HG03108 (cell line): ENCODE results near the gene CDKAL1.

ENCODE experiments used
- ATAC-seq: cut with Tn5 transposase; IDR thresholded peaks from one replicate; pipeline ENCODE4 v1.9.1; 2021; ENCODE audit warnings: moderate library complexity; ENCODE audit not compliant: unreplicated experiment

Gene CDKAL1

DNA sequence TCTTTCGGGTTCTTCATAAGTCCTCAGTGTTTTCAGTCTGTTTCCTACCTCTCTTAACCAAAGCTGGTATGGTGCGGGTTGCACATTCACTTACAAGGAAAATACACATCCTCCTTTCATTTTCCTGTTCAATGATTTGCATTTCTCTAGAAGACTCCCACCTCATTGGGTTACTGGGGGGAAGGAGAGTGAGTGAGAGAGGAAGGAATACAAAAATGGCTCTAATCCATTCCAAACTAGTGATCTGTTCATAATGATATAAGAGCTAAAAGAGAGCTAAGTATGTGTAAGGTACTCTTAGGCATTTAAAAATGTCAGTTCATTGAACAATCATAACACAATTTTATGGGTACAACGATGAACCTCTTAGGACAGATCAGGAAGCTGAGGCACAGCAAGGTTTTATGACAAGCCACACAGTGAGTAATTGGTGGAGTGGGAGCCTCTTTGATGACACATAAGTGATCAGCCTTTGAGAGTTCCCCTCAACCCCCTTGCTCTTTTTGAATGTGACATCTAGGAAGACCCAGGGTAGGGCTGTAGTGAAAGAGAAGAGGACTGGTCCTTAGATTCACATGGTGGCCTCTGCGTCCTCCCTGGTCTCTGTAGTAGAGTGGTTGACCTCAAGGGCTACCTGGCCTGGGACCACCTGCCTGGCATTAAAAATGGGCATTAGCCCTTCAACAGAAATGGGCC is 730.9 kb downstream of the CDKAL1 start:
- no peak for ATAC-seq

DNA sequence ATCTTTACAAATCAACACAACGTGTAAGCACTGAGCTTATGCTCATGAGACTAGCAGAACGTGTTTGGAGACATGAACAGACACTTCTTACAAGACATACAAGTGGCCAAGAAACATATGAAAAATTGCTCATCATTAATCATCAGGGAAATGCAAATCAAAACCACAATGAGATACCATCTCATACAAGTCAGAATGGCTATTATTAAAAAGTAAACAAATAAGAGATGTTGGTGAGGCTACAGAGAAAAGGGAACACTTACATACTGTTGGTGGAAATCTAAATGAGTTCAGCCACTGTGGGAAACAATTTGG is 731.4 kb downstream of the CDKAL1 start:
- no peak for ATAC-seq

DNA sequence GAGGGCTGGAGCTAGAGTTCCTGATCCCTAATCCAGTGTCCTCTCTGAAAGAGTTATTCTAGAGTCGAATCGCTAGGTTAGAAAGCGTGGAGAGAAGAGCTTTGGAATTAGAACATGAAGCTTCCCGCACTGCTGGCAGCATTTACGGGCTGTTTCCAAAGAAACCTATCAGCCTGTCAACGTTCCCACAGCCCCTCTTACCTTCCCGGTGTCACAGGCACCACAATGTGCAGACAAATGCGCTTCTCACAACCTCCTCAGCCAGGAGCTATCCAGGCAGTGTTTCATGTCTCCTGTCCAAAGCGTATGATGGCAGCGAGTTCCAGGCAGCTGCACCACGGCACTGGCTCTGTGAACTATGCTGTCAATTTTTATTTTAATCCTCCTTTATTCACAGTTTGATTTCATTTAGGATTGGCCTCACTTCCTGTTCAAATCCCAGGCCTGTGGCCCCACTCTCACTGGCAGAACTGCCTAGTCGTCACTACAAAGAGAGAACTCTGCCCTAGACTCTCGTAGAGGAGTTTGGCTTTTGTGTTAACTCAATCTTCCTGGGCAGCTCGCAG is 736.5 kb downstream of the CDKAL1 start:
- no peak for ATAC-seq

DNA sequence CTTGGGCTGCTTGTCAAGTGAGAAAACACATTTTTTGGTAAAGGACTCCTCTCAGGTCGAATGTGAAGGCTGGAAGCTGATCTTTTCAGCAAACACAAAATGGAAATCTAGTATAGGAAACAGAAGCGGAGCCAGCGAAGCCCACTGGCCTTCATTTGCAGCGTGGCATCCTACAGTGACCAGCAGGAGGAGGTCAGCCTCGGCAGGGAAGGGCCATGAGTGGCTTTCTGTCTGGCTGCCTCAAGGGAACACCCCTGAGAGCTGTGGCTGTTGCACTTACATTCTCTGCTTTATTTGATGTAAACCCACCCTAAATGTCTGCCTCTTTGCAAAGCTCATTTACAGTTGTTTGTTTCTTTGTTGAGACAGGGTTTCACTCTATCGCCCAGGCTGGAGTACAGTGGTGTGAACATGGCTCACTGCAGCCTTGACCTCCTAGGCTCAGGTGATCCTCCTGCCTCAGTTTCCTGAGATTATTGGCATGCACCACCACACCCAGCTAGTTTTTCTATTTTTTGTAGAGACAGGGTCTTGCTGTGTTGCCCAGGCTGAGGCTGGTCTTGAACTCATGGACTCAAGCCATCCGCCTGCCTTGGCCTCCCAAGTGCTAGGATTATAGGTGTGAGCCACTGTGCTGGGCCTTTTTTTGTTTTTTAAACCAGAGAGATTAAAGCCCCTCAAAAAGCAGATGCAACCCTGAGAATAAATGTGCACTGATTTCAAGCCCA is 737.3 kb downstream of the CDKAL1 start:
- no peak for ATAC-seq

DNA sequence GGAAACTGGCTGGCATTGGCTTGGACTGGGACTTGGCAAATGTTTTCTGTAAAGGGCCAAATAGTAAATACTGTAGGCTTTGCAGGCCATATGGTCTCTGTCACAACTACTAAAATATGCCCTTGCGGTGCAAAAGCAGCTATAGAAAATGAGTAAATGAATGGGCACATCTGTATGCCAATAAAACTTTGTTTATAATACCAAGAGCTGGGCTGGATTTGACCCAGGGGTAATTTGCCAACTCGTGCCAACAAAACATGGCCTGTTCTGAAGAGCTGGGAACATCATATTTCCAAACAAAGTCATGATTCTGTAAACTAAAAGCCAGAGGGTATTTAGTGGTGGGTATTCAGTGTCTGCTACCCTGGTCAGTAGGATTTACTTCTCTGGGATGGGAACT is 739.2 kb downstream of the CDKAL1 start:
- ATAC-seq: no peak

DNA sequence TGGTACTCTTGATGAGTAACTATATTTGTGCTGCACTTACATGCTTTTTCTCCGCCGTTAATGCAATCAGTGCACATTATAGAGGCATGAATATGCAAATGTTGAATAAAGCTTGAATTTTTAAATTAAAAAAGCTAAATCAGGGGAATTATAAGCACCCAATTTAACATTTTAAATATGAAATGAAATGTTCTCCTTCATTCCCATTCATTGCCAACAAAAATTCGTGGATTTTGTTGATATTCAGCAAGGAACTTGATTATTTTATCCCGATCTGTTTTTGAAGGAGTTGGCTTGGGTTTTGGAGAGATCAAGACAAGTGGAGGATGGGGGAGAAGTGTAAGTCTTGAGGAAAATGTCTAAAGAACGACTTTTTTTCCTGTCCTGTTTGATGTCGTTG is 740.6 kb downstream of the CDKAL1 start:
- ATAC-seq: no peak

DNA sequence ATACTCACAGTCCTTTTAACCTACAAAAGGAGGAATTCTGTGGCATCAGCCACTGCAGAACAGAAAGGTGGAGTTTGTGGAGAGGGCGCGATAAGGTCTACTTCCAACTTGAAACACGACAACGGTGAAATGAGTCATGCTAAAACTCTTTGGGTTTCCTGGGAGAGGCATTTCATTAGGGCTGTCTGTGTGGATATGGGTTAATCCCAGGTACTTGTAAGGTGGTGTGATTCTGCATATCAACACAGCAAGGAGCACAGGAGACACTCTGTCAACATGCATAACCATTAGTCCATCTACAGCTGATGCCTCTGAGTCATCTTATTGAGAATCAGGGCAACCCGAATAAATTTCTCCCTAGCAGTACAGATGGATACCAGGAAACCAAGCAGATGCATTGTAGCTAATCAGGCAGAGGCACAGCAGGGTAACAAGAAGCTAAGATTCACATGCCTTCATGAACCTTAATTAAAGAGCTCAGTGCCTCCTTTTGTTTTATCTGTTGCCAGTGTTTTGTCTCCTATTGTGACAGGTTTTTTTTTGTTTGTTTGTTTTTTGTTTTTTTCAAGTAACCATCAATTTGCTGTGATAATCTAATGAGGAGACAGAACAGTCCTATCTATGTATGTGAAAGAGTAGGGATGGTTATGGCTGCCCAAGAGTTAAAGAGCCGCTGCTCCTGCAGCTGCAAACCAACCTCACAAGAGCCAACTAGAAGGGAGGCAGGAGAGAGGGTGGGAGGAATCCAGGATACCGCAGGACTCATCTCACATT is 743.5 kb downstream of the CDKAL1 start:
- no peak for ATAC-seq

DNA sequence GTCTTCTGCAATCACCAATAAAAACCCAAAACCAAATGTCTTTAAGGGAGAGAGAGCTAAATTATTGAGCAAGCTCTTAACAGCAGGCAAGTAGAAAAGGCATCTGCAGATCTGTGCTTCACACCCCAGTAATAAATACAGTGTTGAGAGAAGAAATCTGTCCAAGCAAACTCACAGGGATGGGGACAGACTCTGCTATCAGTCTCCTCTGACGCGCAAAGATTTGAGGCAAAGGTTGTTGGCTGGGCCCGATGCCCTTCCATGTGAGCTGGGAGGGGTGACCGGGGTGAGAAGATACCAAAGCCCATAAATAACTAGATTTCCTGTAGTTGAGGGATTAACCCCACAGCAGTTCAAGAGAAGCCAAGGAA is 744.1 kb downstream of the CDKAL1 start:
- ATAC-seq: no peak

DNA sequence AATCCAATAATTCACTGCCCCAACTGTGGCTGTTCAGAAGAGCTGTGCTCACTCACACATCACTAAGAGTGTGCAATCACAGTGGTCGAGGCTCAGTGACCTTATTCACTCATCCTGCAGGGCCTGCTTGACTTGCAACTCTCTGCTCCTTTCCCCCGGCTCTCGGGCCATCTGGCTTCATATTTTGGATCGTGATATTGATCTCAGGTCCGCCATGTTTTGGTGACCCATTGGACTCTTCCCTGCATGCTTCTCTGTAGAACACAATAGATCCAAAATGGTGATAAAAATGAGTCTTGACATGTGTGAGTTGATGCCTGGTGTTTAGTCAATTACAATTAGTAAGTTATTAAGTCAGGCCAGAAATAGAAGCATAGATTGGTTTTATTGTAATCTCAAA is 745.4 kb downstream of the CDKAL1 start:
- no peak for ATAC-seq

DNA sequence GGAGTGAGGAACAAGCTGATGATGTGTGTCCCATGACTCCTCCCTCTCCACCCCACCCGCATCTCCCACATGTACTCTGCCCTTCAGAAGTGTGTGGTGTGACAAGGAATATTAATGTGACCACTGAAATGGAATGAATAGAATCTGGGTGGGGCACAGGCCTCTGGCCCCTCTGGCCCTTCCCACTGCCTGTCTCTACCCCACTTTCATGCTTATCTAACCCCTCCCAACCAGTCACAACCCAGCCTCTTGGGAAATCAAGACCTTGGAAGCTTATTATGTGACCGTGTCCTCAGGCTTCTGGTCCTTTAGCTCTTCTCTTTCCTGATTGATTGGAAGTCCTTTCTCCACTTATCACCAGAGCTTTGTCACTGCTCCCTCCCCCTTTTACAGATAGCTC is 747.1 kb downstream of the CDKAL1 start:
- no peak for ATAC-seq
